ENCODE data around the gene ALKBH4.
"Not testable (repeated sequence)": the region's sequence is repeated elsewhere in the genome, so short reads cannot be mapped to it uniquely, and the experiment has no call there.

Gene ALKBH4

GRCh38 chr7:102413091-102413490 lies 51.6 kb downstream of the ALKBH4 start:
- Histone ChIP-seq H3K4me3 (ENCODE audit: low read depth in 1 of 2, low read length in 2 of 2) (no peak overlapping the region), H3K4me1 (ENCODE audit: control insufficient read depth in 1 of 2, insufficient read depth in 2 of 2, low read length in 2 of 2) (peaks cover 3 to 15% of the 10 kb centered on the region in 2 donors), H3K27me3 (ENCODE audit: control insufficient read depth in 1 of 2, insufficient read depth in 2 of 2, low read length in 2 of 2) (no peaks in the 10 kb centered on the region), H3K9ac (ENCODE audit: low read depth in 1 of 2, low read length in 2 of 2) (no peak overlapping the region), H3K36me3 (ENCODE audit: control insufficient read depth in 1 of 2, insufficient read depth in 2 of 2, low read length in 2 of 2) (peaks cover 10 to 77% of the 10 kb centered on the region in 2 donors), H3K27ac (ENCODE audit: low read depth, low read length) (no peak overlapping the region), H3K9me3 (ENCODE audit: control insufficient read depth in 1 of 2, low read length in 2 of 2) (no peaks in the 10 kb centered on the region)

GRCh38 chr7:102412548-102412947 lies 52.1 kb downstream of the ALKBH4 start:
- H3K27me3 ChIP-seq (ENCODE audit: control insufficient read depth in 1 of 2, insufficient read depth in 2 of 2, low read length in 2 of 2) = no peaks in the 10 kb centered on the region
- no peak overlapping the region for H3K4me3 ChIP-seq (ENCODE audit: low read depth in 1 of 2, low read length in 2 of 2)
- no peak overlapping the region for H3K27ac ChIP-seq (ENCODE audit: low read depth, low read length)
- H3K4me1 ChIP-seq (ENCODE audit: control insufficient read depth in 1 of 2, insufficient read depth in 2 of 2, low read length in 2 of 2) = peaks cover 3 to 15% of the 10 kb centered on the region in 2 donors
- H3K9ac ChIP-seq (ENCODE audit: low read depth in 1 of 2, low read length in 2 of 2) = no peak overlapping the region
- no peaks in the 10 kb centered on the region for H3K9me3 ChIP-seq (ENCODE audit: control insufficient read depth in 1 of 2, low read length in 2 of 2)
- peaks cover 16 to 82% of the 10 kb centered on the region in 2 donors for H3K36me3 ChIP-seq (ENCODE audit: control insufficient read depth in 1 of 2, insufficient read depth in 2 of 2, low read length in 2 of 2)

- Histone ChIP-seq H3K9me3 (ENCODE audit: control insufficient read depth in 1 of 2, low read length in 2 of 2) (no peaks in the 10 kb centered on the region), H3K4me1 (ENCODE audit: control insufficient read depth in 1 of 2, insufficient read depth in 2 of 2, low read length in 2 of 2) (peaks cover 0 to 8% of the 10 kb centered on the region in 2 donors), H3K36me3 (ENCODE audit: control insufficient read depth in 1 of 2, insufficient read depth in 2 of 2, low read length in 2 of 2) (peaks cover 27 to 86% of the 10 kb centered on the region in 2 donors), H3K4me3 (ENCODE audit: low read depth in 1 of 2, low read length in 2 of 2) (no peak overlapping the region), H3K27me3 (ENCODE audit: control insufficient read depth in 1 of 2, insufficient read depth in 2 of 2, low read length in 2 of 2) (no peaks in the 10 kb centered on the region), H3K9ac (ENCODE audit: low read depth in 1 of 2, low read length in 2 of 2) (no peak overlapping the region), H3K27ac (ENCODE audit: low read depth, low read length) (no peak overlapping the region)
Measured at GRCh38 chr7:102410918-102411317, 53.7 kb downstream of the ALKBH4 start.

GRCh38 chr7:102410123-102410522 lies 54.5 kb downstream of the ALKBH4 start:
- Histone ChIP-seq H3K9ac (ENCODE audit: low read depth in 1 of 2, low read length in 2 of 2) (no peak overlapping the region), H3K4me3 (ENCODE audit: low read depth in 1 of 2, low read length in 2 of 2) (no peak overlapping the region), H3K27me3 (ENCODE audit: control insufficient read depth in 1 of 2, insufficient read depth in 2 of 2, low read length in 2 of 2) (no peaks in the 10 kb centered on the region), H3K4me1 (ENCODE audit: control insufficient read depth in 1 of 2, insufficient read depth in 2 of 2, low read length in 2 of 2) (peaks cover 0 to under 1% of the 10 kb centered on the region in 2 donors), H3K9me3 (ENCODE audit: control insufficient read depth in 1 of 2, low read length in 2 of 2) (no peaks in the 10 kb centered on the region), H3K27ac (ENCODE audit: low read depth, low read length) (no peak overlapping the region), H3K36me3 (ENCODE audit: control insufficient read depth in 1 of 2, insufficient read depth in 2 of 2, low read length in 2 of 2) (peaks cover 29 to 87% of the 10 kb centered on the region in 2 donors)

GRCh38 chr7:102409340-102409739 lies 55.3 kb downstream of the ALKBH4 start:
- Histone ChIP-seq H3K27me3 (ENCODE audit: control insufficient read depth in 1 of 2, insufficient read depth in 2 of 2, low read length in 2 of 2) (no peaks in the 10 kb centered on the region), H3K36me3 (ENCODE audit: control insufficient read depth in 1 of 2, insufficient read depth in 2 of 2, low read length in 2 of 2) (peaks cover 29 to 83% of the 10 kb centered on the region in 2 donors)

GRCh38 chr7:102408530-102408929 lies 56.1 kb downstream of the ALKBH4 start:
- H3K36me3 ChIP-seq (ENCODE audit: control insufficient read depth in 1 of 2, insufficient read depth in 2 of 2, low read length in 2 of 2) = peaks cover 29 to 83% of the 10 kb centered on the region in 2 donors
- not testable (repeated sequence) for H3K27ac ChIP-seq (ENCODE audit: low read depth, low read length); H3K9me3 ChIP-seq (ENCODE audit: control insufficient read depth in 1 of 2, low read length in 2 of 2); H3K9ac ChIP-seq (ENCODE audit: low read depth in 1 of 2, low read length in 2 of 2); H3K4me1 ChIP-seq (ENCODE audit: control insufficient read depth in 1 of 2, insufficient read depth in 2 of 2, low read length in 2 of 2); H3K4me3 ChIP-seq (ENCODE audit: low read depth in 1 of 2, low read length in 2 of 2); H3K27me3 ChIP-seq (ENCODE audit: control insufficient read depth in 1 of 2, insufficient read depth in 2 of 2, low read length in 2 of 2)

More at GRCh38 chr7:102409340-102409739, 55.3 kb downstream of the ALKBH4 start:
- Histone ChIP-seq H3K4me1 (ENCODE audit: control insufficient read depth in 1 of 2, insufficient read depth in 2 of 2, low read length in 2 of 2) (peaks cover 0 to 2% of the 10 kb centered on the region in 2 donors), H3K9me3 (ENCODE audit: control insufficient read depth in 1 of 2, low read length in 2 of 2) (no peaks in the 10 kb centered on the region), H3K4me3 (ENCODE audit: low read depth in 1 of 2, low read length in 2 of 2) (no peak overlapping the region), H3K9ac (ENCODE audit: low read depth in 1 of 2, low read length in 2 of 2) (no peak overlapping the region), H3K27ac (ENCODE audit: low read depth, low read length) (no peak overlapping the region)

- no peaks in the 10 kb centered on the region for H3K9me3 ChIP-seq (ENCODE audit: control insufficient read depth in 1 of 2, low read length in 2 of 2)
- no peak overlapping the region for H3K27ac ChIP-seq (ENCODE audit: low read depth, low read length)
- no peaks in the 10 kb centered on the region for H3K27me3 ChIP-seq (ENCODE audit: control insufficient read depth in 1 of 2, insufficient read depth in 2 of 2, low read length in 2 of 2)
- peaks cover 26 to 83% of the 10 kb centered on the region in 2 donors for H3K36me3 ChIP-seq (ENCODE audit: control insufficient read depth in 1 of 2, insufficient read depth in 2 of 2, low read length in 2 of 2)
- H3K9ac ChIP-seq (ENCODE audit: low read depth in 1 of 2, low read length in 2 of 2) = no peak overlapping the region
- H3K4me3 ChIP-seq (ENCODE audit: low read depth in 1 of 2, low read length in 2 of 2) = no peak overlapping the region
- H3K4me1 ChIP-seq (ENCODE audit: control insufficient read depth in 1 of 2, insufficient read depth in 2 of 2, low read length in 2 of 2) = peaks cover 0 to 4% of the 10 kb centered on the region in 2 donors
Measured at GRCh38 chr7:102407910-102408309, 56.8 kb downstream of the ALKBH4 start.
